MM.1S (cell line): ENCODE data around the gene IL24.

Experiments
- DNase-seq: peaks from one replicate; pipeline ENCODE4 v3.0.0-alpha.2; 2015
- H2AFZ ChIP-seq: fragments of 300-600 bp; sonication (generic); 2 replicates; pipeline ENCODE4 v1.6.0; 2016; ENCODE audit warnings: antibody characterized with exemption, low read length
- H3F3A ChIP-seq: fragments of 300-600 bp; sonication (generic); 2 replicates; pipeline ENCODE4 v1.6.1; 2016; ENCODE audit warnings: mild to moderate bottlenecking, antibody characterized with exemption, low read length, moderate library complexity, mixed read lengths; ENCODE audit not compliant: insufficient read depth
- H3K27ac ChIP-seq: fragments of 300-600 bp; sonication (generic); 2 replicates; pipeline ENCODE4 v1.5.1; 2016; ENCODE audit warnings: mild to moderate bottlenecking, low read length
- H3K27me3 ChIP-seq: fragments of 300-600 bp; sonication (generic); replicated peaks from 2 replicates; pipeline ENCODE4 v1.6.0; 2016; ENCODE audit warnings: low read length; ENCODE audit not compliant: insufficient read depth
- H3K36me3 ChIP-seq: fragments of 300-600 bp; sonication (generic); replicated peaks from 2 replicates; pipeline ENCODE4 v1.6.1; 2016; ENCODE audit warnings: mild to moderate bottlenecking, low read length, mixed read lengths; ENCODE audit not compliant: insufficient read depth
- H3K4me1 ChIP-seq: fragments of 300-600 bp; sonication (generic); 2 replicates; pipeline ENCODE4 v1.6.1; 2016; ENCODE audit warnings: low read length, mixed read lengths
- H3K4me2 ChIP-seq: fragments of 300-600 bp; sonication (generic); 2 replicates; pipeline ENCODE4 v1.6.0; 2016; ENCODE audit warnings: low read depth, low read length
- H3K4me3 ChIP-seq: fragments of 300-600 bp; sonication (generic); 2 replicates; pipeline ENCODE4 v1.5.1; 2016; ENCODE audit warnings: low read length, mixed read lengths
- H3K79me2 ChIP-seq: fragments of 300-600 bp; sonication (generic); 2 replicates; pipeline ENCODE4 v1.6.1; 2016; ENCODE audit warnings: mixed run types, low read length, mixed read lengths
- H3K9ac ChIP-seq: fragments of 300-600 bp; sonication (generic); 2 replicates; pipeline ENCODE4 v1.6.1; 2016; ENCODE audit warnings: low read length, mixed read lengths
- H3K9me2 ChIP-seq: fragments of 300-600 bp; sonication (generic); replicated peaks from 2 replicates; pipeline ENCODE4 v1.6.1; 2016; ENCODE audit warnings: mild to moderate bottlenecking, low read length, mixed read lengths; ENCODE audit not compliant: insufficient read depth
- H3K9me3 ChIP-seq: fragments of 300-600 bp; sonication (generic); replicated peaks from 2 replicates; pipeline ENCODE4 v1.6.1; 2016; ENCODE audit warnings: mild to moderate bottlenecking, low read length, mixed read lengths; ENCODE audit not compliant: insufficient read depth
- H4K20me1 ChIP-seq: fragments of 300-600 bp; sonication (generic); 2 replicates; pipeline ENCODE4 v1.6.1; 2016; ENCODE audit warnings: mild to moderate bottlenecking, low read length, moderate library complexity, mixed read lengths; ENCODE audit not compliant: insufficient read depth
- EZH2 ChIP-seq: fragments of 300-600 bp; sonication (generic); optimal IDR thresholded peaks from 2 replicates; pipeline ENCODE3; 2017; ENCODE audit warnings: low read depth, mild to moderate bottlenecking, antibody characterized with exemption, low read length, mixed read lengths
- EZH2phosphoT487 ChIP-seq: fragments of 300-600 bp; sonication (generic); IDR thresholded peaks from 2 replicates; pipeline ENCODE4 v1.6.1; 2018; ENCODE audit warnings: antibody characterized with exemption, low read length
- TF ChIP-seq, protein P1 (sequence below): fragments of 300-600 bp; sonication (generic); IDR thresholded peaks from 2 replicates; pipeline ENCODE4 v1.5.1; 2016; ENCODE audit warnings: antibody characterized with exemption, low read length, mixed read lengths

IL24 gene

DNA sequence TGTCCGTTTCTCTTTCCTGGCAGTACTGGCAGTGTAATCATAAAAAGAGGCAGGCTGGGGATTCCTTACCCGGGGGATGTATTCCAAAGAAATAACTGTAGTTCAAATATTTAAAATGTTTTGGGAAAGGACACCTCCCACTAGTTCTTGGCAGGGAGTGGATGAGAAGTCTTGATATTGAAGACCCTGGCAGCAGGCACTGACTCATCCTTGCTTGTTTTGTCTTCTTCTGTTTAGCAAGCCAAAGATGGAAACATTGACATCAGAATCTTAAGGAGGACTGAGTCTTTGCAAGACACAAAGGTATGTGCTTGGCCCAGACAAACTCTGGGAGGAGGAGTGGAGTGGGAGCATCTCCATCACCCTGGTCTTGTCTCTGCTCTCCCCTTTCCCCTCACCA lies 31.2 kb upstream of the IL24 start:
- Histone ChIP-seq H3K27me3 (no peaks in the 10 kb centered on the region), H3K4me2 (no peak overlapping the region), H3K9me3 (no peaks in the 10 kb centered on the region), H3K4me3 (no peak overlapping the region), H2AFZ (no peak overlapping the region), H3K36me3 (no peaks in the 10 kb centered on the region), H3K79me2 (no peaks in the 10 kb centered on the region), H3K27ac (no peak overlapping the region), H3K4me1 (no peaks in the 10 kb centered on the region), H4K20me1 (no peaks in the 10 kb centered on the region), H3K9ac (no peak overlapping the region), H3K9me2 (no peaks in the 10 kb centered on the region), H3F3A (no peaks in the 10 kb centered on the region)
- TF ChIP-seq, protein P1, sequence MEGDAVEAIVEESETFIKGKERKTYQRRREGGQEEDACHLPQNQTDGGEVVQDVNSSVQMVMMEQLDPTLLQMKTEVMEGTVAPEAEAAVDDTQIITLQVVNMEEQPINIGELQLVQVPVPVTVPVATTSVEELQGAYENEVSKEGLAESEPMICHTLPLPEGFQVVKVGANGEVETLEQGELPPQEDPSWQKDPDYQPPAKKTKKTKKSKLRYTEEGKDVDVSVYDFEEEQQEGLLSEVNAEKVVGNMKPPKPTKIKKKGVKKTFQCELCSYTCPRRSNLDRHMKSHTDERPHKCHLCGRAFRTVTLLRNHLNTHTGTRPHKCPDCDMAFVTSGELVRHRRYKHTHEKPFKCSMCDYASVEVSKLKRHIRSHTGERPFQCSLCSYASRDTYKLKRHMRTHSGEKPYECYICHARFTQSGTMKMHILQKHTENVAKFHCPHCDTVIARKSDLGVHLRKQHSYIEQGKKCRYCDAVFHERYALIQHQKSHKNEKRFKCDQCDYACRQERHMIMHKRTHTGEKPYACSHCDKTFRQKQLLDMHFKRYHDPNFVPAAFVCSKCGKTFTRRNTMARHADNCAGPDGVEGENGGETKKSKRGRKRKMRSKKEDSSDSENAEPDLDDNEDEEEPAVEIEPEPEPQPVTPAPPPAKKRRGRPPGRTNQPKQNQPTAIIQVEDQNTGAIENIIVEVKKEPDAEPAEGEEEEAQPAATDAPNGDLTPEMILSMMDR = no peak
- TF ChIP-seq EZH2 (no peak), EZH2phosphoT487 (no peak)
- DNase-seq = no peak

- Histone ChIP-seq H3K4me2 (no peak overlapping the region), H3F3A (no peaks in the 10 kb centered on the region), H3K27ac (no peak overlapping the region), H3K9me3 (no peaks in the 10 kb centered on the region), H3K9me2 (no peaks in the 10 kb centered on the region), H3K9ac (no peak overlapping the region), H2AFZ (no peak overlapping the region), H3K79me2 (no peaks in the 10 kb centered on the region), H3K36me3 (no peaks in the 10 kb centered on the region), H3K27me3 (no peaks in the 10 kb centered on the region), H3K4me3 (no peak overlapping the region), H3K4me1 (peaks cover 8% of the 10 kb centered on the region), H4K20me1 (no peaks in the 10 kb centered on the region)
- no peak for DNase-seq
- TF ChIP-seq EZH2 (no peak), EZH2phosphoT487 (no peak)
- TF ChIP-seq, protein P1 = no peak
These were observed 30.0 kb upstream of the IL24 start for GRCh38 chr1:206867239-206867638.

- Histone ChIP-seq H3K4me1 (peaks cover 8% of the 10 kb centered on the region), H3K27me3 (no peaks in the 10 kb centered on the region), H2AFZ (no peak overlapping the region), H3F3A (no peaks in the 10 kb centered on the region), H3K9me3 (no peaks in the 10 kb centered on the region), H3K9ac (no peak overlapping the region), H3K79me2 (no peaks in the 10 kb centered on the region), H3K27ac (no peak overlapping the region), H4K20me1 (no peaks in the 10 kb centered on the region), H3K4me3 (no peak overlapping the region), H3K36me3 (no peaks in the 10 kb centered on the region), H3K9me2 (no peaks in the 10 kb centered on the region), H3K4me2 (no peak overlapping the region)
- DNase-seq = no peak
- TF ChIP-seq, protein P1 = no peak
- TF ChIP-seq EZH2phosphoT487 (no peak), EZH2 (no peak)
These were observed 29.5 kb upstream of the IL24 start for GRCh38 chr1:206867716-206868115.
